Retinal pigment epithelial cell (primary cell): ENCODE data around the gene TBL1X.

ENCODE experiments used
- DNase-seq: peaks from one replicate; pipeline ENCODE4 v3.0.0-alpha.2; 2010; ENCODE audit warnings: low read depth
- H3K4me3 ChIP-seq: 2 replicates; pipeline ENCODE4 v1.5.1; 2011; ENCODE audit warnings: mild to moderate bottlenecking, low read length, control low read depth, moderate library complexity
- TF ChIP-seq, protein P1 (sequence below): conservative IDR thresholded peaks from 2 replicates; pipeline ENCODE4 v1.5.1; 2011; ENCODE audit warnings: low read depth, low read length, control low read depth, inconsistent platforms

Gene TBL1X

DNA sequence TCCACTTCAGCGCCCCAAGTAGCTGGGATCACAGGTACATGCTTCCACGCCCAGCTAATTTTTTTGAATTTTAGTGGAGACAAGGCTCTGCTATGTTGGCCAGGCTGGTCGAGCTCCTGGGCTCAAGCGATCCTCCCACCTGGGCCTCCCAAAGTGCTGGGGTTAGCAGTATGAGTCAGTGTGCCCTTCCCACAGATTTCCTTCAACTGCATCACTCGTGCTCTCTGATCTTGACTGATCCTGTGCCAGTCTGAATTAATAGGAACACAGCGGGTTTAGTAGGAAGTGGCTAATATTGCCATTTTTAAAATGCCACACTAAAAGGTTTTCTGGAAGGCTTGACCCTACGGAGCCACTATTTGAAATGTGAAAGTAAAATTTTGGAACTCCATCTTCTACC lies 317.1 kb downstream of the TBL1X start:
- TF ChIP-seq, protein P1, sequence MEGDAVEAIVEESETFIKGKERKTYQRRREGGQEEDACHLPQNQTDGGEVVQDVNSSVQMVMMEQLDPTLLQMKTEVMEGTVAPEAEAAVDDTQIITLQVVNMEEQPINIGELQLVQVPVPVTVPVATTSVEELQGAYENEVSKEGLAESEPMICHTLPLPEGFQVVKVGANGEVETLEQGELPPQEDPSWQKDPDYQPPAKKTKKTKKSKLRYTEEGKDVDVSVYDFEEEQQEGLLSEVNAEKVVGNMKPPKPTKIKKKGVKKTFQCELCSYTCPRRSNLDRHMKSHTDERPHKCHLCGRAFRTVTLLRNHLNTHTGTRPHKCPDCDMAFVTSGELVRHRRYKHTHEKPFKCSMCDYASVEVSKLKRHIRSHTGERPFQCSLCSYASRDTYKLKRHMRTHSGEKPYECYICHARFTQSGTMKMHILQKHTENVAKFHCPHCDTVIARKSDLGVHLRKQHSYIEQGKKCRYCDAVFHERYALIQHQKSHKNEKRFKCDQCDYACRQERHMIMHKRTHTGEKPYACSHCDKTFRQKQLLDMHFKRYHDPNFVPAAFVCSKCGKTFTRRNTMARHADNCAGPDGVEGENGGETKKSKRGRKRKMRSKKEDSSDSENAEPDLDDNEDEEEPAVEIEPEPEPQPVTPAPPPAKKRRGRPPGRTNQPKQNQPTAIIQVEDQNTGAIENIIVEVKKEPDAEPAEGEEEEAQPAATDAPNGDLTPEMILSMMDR = no peak
- no peak for DNase-seq
- H3K4me3 ChIP-seq = no peak overlapping the region

DNA sequence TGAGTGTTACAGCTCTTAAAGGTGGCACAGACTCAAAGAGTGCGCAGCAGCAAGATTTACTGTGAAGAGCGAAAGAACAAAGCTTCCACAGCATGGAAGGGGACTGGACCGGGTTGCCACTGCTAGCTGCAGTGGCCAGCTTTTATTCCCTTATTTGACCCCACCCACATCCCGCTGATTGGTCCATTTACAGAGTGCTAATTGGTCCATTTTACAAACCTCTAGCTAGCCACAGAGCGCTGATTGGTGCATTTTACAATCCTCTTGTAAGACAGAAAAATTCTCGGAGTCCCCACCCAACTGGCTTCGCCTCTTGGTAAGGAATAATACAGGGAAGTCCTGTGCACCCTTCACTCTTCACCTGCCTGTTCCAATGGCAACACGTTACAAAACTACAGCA lies 319.5 kb downstream of the TBL1X start:
- TF ChIP-seq, protein P1 = no peak
- H3K4me3 ChIP-seq = no peak overlapping the region
- no peak for DNase-seq

DNA sequence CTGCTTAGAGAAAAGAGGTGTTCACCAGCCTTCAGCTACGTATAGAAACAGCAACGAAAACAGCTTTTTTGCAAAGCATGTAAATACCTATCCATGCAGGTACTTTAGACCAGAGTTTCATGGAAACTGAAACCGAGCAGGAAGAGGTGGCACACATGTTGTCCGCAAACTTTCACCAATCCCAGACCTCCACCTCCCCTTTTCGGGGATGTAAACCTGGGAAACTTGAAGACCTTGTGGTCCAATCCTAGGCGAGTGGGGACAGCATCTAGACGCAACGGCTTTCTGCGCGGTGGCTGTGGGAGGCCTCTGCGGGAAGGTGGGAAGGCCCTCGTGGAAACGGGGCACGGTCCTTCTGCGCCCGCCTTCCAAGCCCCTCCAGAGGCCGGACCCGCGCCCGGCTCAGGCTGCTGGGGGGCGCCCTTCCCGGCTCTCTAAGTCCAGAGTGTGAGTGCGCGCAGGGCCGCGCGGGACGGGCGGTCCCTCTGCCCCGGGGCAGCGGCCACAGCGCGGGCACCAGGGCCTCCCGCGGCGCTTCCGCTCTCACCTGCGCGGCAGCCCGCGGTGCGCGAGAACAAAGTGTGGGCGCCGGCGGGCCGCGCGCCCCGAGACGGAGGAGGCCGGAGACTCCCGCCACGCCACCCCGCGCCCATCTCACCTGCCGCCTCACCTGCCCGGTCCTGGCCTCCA lies 320.5 kb downstream of the TBL1X start:
- peak overlapping the region; percentile 26 for H3K4me3 ChIP-seq
- DNase-seq = no peak
- TF ChIP-seq, protein P1 = no peak

DNA sequence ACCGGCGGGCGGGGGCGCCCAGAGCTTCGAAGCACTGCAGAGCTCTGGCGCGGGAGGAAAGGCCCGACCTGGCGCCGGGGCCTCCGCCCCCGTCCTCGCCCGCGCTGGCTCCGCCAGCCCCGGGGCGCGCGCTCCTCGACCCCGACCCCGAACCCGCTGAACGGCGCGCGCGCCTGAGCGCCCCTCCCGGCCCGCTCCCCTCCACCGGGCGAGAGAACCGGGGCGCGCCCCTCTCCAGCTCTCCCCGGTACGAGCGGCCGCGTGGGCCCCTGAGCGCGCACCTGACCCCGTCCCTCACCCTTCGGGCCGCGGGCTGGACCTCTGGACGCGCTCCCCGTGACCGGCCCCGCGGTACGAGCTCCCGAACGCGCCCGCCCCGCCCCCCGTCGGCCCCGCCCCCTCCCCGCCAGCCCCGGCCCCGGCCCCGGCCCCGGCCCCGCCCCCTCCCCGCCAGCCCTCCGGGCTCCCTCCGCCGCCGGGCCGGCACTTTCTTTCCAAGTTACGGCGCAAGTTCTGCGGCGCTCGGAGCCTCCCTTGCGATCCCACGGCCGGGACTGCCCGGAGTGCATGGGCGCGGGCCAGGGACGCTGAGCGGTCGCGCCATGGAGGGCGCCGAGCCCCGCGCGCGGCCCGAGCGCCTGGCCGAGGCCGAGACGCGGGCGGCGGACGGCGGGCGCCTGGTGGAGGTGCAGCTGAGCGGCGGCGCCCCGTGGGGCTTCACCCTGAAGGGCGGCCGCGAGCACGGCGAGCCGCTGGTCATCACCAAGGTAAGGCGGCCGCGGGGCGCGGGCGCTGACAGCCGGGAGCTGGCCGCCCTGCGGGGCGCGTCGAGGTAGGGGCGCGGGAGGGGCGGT lies 321.3 kb downstream of the TBL1X start, which contains the start of gene SHROOM2:
Gene SHROOM2, plus strand, starts transcription at position 486 of the 854 bp plus-strand sequence. Its CDS starts 117 bp downstream, at position 603.
- TF ChIP-seq, protein P1 = no peak
- peak within 1 kb of the TSS; percentile 53 for H3K4me3 ChIP-seq
- no peak for DNase-seq

DNA sequence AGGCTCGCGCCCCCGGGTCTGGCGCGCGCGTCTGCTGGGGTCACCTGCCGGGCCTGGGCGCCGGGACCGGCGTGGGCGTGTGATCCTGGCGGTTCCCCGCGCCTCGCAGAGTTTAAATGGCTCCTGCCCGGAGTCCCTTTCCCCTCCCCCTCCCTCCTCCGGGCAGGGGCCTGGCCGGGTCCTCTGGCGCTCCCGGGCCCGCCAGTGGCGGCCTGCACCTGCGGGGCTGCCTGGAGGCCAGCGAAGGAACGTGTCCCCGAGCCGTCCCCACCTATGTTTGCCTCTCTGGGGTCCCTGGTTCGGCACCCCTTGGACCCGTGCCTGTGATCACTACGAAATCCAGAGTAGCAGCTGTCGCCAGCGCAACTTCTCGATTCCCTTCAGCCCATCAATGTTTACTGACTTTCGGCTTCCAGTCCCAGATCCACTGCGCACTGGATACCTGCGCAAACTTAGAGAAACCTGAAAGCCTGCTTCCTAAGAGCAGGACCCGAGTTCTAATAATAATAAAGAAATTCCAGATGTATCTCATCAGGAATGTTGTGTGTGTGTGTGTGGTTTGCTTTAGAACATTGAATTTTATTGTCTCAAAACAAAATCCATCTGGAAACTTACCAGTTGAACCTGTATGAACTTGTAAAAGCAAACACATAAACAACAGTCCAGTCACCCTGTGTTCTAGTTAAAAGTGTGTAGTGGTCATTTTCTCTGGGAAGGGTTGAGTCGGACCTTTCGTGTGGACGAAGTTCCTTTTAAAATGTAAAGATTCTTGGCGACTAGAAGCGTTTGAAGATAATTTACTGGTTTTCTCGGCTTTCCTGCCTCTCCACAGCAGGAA lies 322.2 kb downstream of the TBL1X start:
- H3K4me3 ChIP-seq = peak overlapping the region; percentile 53
- DNase-seq = no peak
- TF ChIP-seq, protein P1 = no peak

DNA sequence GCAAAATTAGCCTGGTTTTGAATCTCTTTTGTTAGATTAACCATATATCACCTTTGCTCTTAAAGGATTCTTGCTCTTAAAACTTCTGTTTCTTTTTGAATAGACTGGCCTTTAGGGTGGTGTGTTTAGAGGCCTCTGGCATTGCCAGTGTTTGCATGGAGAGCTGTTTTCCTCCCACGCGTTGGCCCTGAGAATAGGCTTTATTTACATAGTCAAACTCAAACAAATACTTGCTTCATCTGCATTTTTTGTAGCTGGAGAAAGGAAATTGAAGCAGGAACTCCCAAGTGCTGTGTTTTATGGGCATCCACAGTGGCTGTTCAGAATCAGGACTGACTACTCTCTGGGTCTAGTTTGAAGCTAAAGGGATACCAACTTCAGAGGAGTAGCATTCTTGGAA lies 324.1 kb downstream of the TBL1X start:
- H3K4me3 ChIP-seq = no peak overlapping the region
- no peak for DNase-seq
- TF ChIP-seq, protein P1 = no peak
